GM19372 (cell line): ENCODE measurements around the gene DNAH8.

Experiments used
- ATAC-seq: cut with Tn5 transposase; IDR thresholded peaks from one replicate; pipeline ENCODE4 v1.9.1; 2021; ENCODE audit warnings: mild to moderate bottlenecking, low read depth, moderate library complexity; ENCODE audit not compliant: unreplicated experiment

DNAH8 gene

GRCh38 chr6:39079197-39080125 is 364.4 kb downstream of the DNAH8 start:
- no peak for ATAC-seq
